Glutamatergic neuron (in vitro differentiated cells): ENCODE data around the gene TIMM44. TPM values are rescaled to one million over a fixed set of nuclear protein-coding genes. Genes with fewer than 3 reads are reported as not detected.
"Not testable (repeated sequence)": the region's sequence is repeated elsewhere in the genome, so short reads cannot be mapped to it uniquely, and the experiment has no call there.

Source experiments
- DNase-seq: peaks from one replicate; pipeline ENCODE4 v3.0.0; 2022
- H3K27ac Mint-ChIP-seq: one replicate; pipeline ENCODE4 v1.8.0; 2020; ENCODE audit warnings: mild to moderate bottlenecking, mixed read lengths, inconsistent platforms; ENCODE audit not compliant: unreplicated experiment
- H3K27me3 Mint-ChIP-seq: one replicate; pipeline ENCODE4 v1.8.0; 2020; ENCODE audit warnings: mild to moderate bottlenecking, moderate library complexity, mixed read lengths, inconsistent platforms; ENCODE audit not compliant: unreplicated experiment
- H3K36me3 Mint-ChIP-seq: one replicate; pipeline ENCODE4 v1.8.0; 2020; ENCODE audit warnings: mild to moderate bottlenecking, mixed read lengths, inconsistent platforms; ENCODE audit not compliant: unreplicated experiment
- H3K4me1 Mint-ChIP-seq: one replicate; pipeline ENCODE4 v1.8.0; 2020; ENCODE audit warnings: mild to moderate bottlenecking, low read depth, mixed read lengths, inconsistent platforms; ENCODE audit not compliant: unreplicated experiment
- H3K4me3 Mint-ChIP-seq: one replicate; pipeline ENCODE4 v1.8.0; 2020; ENCODE audit warnings: mild to moderate bottlenecking, mixed read lengths, inconsistent platforms; ENCODE audit not compliant: unreplicated experiment
- H3K9me3 Mint-ChIP-seq: one replicate; pipeline ENCODE4 v1.8.0; 2020; ENCODE audit warnings: mild to moderate bottlenecking, moderate library complexity, mixed read lengths, inconsistent platforms; ENCODE audit not compliant: unreplicated experiment
- CTCF ChIP-seq: fragments of 200-600 bp; sonication (generic); IDR thresholded peaks from one replicate; pipeline ENCODE4 v1.5.0; 2021; ENCODE audit not compliant: partially characterized antibody, unreplicated experiment
- total RNA-seq: library from RNA; stranded (reverse); fragmentation: NEBNext Ultra II Directional; extraction: Animal tissue kit (Norgen Biotek cat#: 25700); gene quantifications from one replicate; pipeline ENCODE4 v1.2.1, GENCODE V29; 2021; ENCODE audit not compliant: unreplicated experiment

TIMM44 gene
- total RNA-seq, 1 donor from 2014 or later, result 109 TPM

GRCh38 chr19:7895565-7895964, 47.9 kb downstream of the TIMM44 start:
- H3K9me3 Mint-ChIP-seq, result no peaks in the 10 kb centered on the region
- no peak overlapping the region for H3K4me3 Mint-ChIP-seq
- H3K27me3 Mint-ChIP-seq, result peaks cover 3% of the 10 kb centered on the region
- no peak overlapping the region for H3K27ac Mint-ChIP-seq
- TF ChIP-seq CTCF, result no peak
- no peak for DNase-seq
- no peaks in the 10 kb centered on the region for H3K4me1 Mint-ChIP-seq
- H3K36me3 Mint-ChIP-seq, result no peaks in the 10 kb centered on the region

GRCh38 chr19:7894612-7895309, 48.7 kb downstream of the TIMM44 start:
- TF ChIP-seq CTCF, result no peak
- Mint-ChIP-seq H3K4me3 (no peak overlapping the region), H3K27me3 (peaks cover 2% of the 10 kb centered on the region), H3K9me3 (no peaks in the 10 kb centered on the region), H3K4me1 (no peaks in the 10 kb centered on the region), H3K27ac (no peak overlapping the region), H3K36me3 (no peaks in the 10 kb centered on the region)
- DNase-seq, result no peak

GRCh38 chr19:7893362-7894101, 49.9 kb downstream of the TIMM44 start:
- DNase-seq, H3K4me1 Mint-ChIP-seq, H3K9me3 Mint-ChIP-seq, H3K27ac Mint-ChIP-seq, H3K36me3 Mint-ChIP-seq, H3K27me3 Mint-ChIP-seq, H3K4me3 Mint-ChIP-seq: not testable (repeated sequence)

- peak overlapping the region; percentile 38 for H3K4me3 Mint-ChIP-seq
Observed at GRCh38 chr19:7888826-7889217, 54.6 kb downstream of the TIMM44 start.

GRCh38 chr19:7888145-7888825, 55.2 kb downstream of the TIMM44 start, which contains the start of gene LRRC8E:
TSS of gene LRRC8E (plus strand) at chr19:7888510. CDS start at chr19:7895604, 7,094 bp downstream.
- H3K27ac Mint-ChIP-seq, result no peak within 1 kb of the TSS
- peak within 1 kb of the TSS; percentile 38 for H3K4me3 Mint-ChIP-seq

More at GRCh38 chr19:7888826-7889217, 54.6 kb downstream of the TIMM44 start:
- Mint-ChIP-seq H3K9me3 (peaks cover 3% of the 10 kb centered on the region), H3K36me3 (no peaks in the 10 kb centered on the region), H3K27me3 (peaks cover 6% of the 10 kb centered on the region), H3K27ac (no peak overlapping the region), H3K4me1 (no peaks in the 10 kb centered on the region)
- DNase-seq, result no peak
- no peak for TF ChIP-seq CTCF

More at GRCh38 chr19:7888145-7888825, 55.2 kb downstream of the TIMM44 start, which contains the start of gene LRRC8E:
- Mint-ChIP-seq H3K9me3 (peaks cover 3% of the 10 kb centered on the region), H3K4me1 (no peaks in the 10 kb centered on the region), H3K27me3 (peaks cover 6% of the 10 kb centered on the region), H3K36me3 (no peaks in the 10 kb centered on the region)
- peak; percentile 67 for DNase-seq
- no peak for TF ChIP-seq CTCF
